Fibroblast of skin of back (primary cell): Measurements from ENCODE around the gene TOB1.
A peak's percentile ranks its signal among the peaks of the same experiment; 100 is the strongest.
"Not testable (repeated sequence)": the region's sequence is repeated elsewhere in the genome, so short reads cannot be mapped to it uniquely, and the experiment has no call there.

ENCODE experiments used
- DNase-seq: peaks from one replicate; pipeline ENCODE4 v3.0.0-alpha.2; 2013

Gene TOB1

DNA sequence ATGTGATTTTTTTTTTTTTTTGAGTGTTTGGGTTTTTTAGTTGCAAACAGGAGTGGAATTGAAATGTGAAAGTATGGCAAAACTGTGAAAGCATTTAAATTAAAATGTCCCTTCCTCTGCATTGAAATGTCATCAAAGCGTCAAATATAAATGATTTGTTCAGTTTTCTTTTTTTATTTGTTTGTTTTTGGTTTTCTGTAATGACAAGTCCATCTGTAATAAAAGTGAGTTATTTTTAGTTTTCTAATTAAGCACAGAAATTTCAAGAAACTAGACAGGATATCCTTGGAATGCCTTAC lies 1.9 kb upstream of the TOB1 start:
- DNase-seq: no peak

- DNase-seq: peak; percentile 90
Measured at GRCh38 chr17:50867363-50868139, 1.4 kb upstream of the TOB1 start.

DNA sequence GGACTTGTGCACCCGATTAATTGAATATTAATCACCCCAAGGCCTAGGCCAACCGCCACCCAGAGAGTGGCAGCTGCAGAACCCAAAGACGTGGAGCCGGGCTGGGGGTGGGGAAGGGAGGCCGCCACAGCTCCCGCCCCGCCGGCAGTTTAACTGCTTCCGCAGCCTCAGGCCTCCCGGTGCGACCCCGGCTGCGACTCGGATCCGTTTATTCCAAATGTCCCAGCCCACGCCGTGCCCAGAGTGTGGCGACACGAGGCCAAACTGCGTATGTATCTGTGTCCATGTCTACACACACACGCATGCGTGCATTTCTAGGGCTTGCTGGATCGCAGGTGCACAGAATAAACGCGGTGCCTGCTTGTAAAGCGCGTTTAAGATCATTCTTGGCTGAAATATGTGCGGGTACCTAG lies 802 bp upstream of the TOB1 start:
- DNase-seq: no peak

DNA sequence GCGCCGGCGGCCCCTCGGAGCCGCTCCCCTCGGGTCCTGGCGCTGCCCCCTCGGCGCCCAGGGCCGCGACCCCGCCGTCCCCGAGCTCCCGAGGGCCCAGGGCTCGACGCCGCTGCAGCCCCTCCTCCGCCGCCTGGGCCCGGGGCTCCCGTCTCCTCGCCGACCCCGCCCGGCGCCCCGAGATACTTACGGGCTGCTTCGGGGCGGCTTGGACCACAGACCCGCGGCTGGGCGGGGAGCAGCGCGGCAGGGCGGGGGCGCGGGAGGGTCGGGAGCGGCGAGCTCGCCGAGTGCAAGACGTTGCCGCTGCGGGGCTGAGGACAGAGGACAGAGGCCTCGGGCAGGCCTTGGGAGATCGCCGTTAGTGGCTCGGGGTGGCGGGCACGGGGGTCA lies 290 bp downstream of the TOB1 start:
- no peak for DNase-seq

- DNase-seq: peak; percentile 51
Measured at GRCh38 chr17:50865060-50865867, 890 bp downstream of the TOB1 start.

DNA sequence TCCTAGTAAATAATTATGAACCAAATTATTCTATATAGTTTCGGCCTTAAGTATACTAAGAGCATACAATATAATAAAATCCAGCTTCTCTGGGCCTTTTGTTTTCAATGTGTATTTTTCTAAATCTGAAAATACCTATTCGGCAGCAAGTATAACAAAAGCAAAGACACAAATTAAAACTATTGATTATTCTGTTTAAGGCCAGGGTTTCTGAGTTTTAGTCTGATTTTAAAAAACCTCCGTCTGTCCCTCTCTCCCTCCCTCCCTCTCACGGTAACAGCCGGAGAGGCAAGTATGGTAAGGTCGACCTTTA lies 1.5 kb downstream of the TOB1 start:
- DNase-seq: no peak

- DNase-seq: no peak
Measured at GRCh38 chr17:50863931-50864330, 2.2 kb downstream of the TOB1 start.

GRCh38 chr17:50863221-50863843 lies 2.8 kb downstream of the TOB1 start:
- DNase-seq: no peak

GRCh38 chr17:50861822-50862528 lies 4.2 kb downstream of the TOB1 start:
- DNase-seq: no peak

DNA sequence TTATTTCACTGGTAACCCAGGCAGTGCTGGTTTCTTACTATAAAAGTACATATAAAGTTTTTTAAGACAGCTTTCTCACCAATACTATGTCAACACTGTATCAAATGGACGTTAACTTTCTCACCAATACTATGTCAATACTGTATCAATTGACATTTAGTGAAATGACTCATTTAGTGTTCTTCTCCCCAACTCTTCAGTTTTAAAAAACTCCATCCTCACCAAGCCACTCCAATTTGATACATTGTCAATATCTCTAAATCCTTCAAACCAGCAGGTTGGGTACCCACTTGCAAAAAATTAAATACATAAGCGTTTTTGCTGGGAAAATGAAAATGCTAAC lies 4.8 kb downstream of the TOB1 start:
- no peak for DNase-seq

- not testable (repeated sequence) for DNase-seq
Measured at GRCh38 chr17:50859727-50860126, 6.4 kb downstream of the TOB1 start.

DNA sequence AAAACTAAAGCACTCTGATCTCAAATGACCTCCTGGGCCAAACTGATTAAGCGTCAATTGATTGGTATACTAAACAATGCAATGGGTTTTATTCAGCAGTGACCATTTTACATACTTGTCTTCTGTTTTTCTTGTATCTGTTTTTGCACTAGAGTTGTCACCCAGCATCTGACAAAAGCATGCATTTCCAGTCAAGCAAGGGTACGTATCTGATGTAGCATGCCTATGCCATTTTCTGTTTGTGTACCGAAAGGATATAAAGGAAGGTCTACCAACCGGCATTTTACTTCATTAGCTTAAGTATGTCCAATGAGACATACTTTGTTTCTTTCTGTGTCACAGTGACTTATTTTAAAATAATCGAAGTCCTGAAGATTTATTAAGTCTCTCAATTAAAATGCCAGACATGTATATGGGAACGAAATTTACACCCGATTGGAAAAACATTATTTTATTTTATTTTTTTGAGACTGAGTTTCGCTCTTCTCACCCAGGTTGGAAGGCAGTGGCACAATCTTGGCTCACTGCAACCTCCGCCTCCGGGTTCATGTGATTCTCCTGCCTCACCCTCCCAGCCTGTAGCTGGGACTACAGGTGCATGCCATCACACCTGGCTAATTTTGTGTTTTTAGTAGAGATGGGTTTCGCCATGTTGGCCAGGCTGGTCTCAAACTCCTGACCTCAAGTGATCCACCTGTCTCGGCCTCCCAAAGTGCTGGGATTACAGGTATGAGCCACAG lies 7.5 kb downstream of the TOB1 start:
- no peak for DNase-seq

DNA sequence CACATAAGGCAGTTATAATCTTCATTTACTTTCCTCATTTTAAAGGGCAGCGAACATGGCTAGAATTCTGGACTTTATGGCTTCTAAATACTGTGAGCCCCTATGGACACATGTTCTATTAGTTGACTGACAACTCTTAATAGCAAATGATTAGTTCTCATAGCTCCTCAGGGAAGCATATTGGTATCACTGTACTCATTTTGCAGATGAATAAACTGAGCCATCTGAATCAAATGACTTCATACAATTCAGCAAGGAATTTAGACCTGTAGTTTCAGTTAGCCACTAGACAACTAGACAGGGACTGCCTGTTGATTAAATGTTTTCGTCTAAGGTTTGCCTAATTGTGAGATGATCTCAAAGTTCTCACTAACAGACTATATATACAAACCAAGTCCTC lies 9.7 kb downstream of the TOB1 start:
- DNase-seq: no peak

DNA sequence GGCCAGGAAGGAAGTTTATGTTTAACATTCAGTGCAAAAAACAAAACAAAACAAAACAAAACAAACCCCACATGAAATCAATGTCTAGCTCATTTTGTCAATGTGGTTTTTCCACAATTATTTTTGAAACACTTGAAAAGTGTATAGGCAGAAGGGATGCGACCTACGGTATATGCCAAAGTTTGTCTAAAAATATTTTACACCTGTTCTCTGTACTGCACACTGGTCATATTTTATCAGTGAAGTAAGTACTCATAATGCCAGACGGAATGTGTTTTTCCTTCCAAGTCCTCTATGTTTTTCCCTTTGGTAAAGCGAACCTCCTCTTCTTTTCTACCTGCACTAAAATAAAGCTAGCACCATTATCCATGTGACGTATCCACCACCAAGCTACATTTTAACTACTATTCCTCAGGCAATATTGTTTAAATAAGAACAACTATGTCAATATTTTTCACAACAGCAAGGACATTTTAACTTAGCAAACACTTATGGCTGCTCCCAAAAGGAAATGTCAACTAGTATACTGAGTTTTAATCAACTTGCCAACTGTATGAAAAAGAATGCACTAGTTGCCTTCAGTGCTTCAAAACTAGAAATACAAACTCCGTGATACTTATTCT lies 10.3 kb downstream of the TOB1 start:
- DNase-seq: no peak

DNA sequence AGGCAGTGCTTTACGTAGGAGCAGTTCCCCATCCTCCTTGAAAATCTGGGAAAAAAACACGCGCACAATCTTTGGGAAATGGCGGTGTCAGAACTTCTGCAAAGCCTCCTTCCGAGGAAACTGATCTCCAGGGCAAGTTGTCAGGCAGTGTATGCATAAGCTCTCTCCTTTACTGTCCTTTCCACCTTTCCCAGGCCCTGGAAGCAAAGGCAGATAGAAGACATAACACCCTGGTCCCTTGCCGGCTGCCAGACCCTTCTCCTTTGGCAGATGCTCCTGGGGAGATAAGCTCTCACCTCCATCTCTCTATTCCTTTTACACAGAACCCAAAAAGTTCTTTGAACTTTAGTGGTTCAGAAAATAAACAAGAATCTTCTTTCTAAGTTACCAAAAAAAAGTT lies 12.4 kb downstream of the TOB1 start:
- no peak for DNase-seq

DNA sequence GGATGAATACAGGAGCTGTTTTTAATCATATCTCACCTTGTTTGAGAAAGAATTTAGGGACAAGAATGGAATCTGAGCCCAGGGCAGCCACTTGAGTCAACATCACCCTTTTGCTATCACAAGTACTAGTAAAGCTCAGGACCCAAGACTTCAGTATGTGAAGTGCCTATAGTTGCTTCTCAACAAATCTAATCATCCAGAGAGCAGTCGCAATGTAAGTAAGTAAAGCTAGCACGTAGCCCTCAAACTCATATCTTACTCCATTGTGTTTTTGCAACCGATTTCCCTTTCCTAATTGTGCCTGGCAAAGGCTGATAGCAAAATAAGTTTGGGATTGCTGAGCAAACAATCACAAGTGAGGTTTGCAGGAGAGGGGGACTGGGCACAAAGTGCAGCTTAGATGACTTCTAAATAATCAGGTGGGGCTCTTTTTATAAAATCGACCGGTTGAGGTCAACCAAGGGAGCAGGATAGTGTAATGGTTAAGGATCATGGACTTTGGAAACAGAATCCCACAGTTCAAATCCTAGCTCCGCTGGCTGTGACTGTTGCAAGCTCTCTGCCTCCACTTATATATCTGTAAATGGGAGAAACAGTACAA lies 13.0 kb downstream of the TOB1 start:
- DNase-seq: no peak

DNA sequence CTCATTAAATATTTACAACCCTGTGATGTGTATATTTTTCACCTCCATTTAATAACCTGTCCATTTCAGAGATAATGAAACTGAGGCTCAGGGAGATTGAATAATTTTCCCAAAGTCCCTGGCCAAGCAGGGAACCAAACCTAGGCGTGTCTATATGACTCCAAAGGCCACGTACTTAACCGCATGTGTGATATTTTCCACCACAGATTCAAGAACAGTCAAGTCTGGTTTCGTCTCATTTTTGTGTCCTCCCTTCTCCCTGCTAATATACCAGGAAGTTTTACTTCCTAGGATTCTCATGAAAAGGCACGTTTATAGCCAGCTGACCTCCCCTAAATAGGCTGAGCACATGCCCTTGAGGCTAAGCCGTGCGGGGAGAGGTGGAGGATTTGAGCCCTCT lies 15.5 kb downstream of the TOB1 start:
- no peak for DNase-seq

GRCh38 chr17:50848711-50849110 lies 17.4 kb downstream of the TOB1 start:
- DNase-seq: no peak

DNA sequence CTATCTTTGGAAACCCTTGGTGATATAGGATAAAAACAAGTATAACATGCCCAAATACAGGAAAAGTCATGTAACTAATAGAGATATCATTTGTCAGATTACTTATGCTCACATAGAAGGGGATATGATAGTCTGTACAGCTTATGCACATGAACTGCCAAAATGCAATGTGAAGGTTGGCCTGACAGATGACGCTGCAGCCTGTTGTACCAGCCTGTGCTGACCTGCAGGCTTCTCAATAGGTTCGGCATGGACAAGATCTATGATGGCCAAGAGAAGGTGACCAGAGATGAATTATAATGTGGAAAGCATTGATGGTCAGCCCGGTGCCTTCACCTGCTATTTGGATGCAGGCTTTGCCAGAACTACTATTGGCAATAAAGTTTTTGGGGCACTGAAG lies 18.1 kb downstream of the TOB1 start:
- no peak for DNase-seq

DNA sequence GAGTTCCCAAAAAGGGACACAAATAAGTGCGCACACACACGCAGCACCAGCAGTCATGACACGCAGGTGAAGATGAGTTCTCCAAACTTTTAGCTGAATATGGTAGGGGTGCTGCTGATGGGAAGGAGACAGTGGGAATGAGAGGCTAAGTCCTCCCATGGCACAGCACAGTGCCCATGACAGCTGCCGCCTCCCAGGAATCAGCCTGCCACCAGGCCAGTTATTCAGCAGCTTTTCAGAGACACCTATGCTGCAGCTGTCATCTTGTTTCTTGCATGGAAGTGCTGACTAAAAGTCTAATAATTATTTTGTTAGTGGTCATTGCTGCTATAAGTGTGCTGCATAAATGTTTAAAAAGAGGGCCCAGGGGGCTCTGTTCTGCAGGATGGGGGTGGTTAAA lies 18.6 kb downstream of the TOB1 start:
- no peak for DNase-seq

DNA sequence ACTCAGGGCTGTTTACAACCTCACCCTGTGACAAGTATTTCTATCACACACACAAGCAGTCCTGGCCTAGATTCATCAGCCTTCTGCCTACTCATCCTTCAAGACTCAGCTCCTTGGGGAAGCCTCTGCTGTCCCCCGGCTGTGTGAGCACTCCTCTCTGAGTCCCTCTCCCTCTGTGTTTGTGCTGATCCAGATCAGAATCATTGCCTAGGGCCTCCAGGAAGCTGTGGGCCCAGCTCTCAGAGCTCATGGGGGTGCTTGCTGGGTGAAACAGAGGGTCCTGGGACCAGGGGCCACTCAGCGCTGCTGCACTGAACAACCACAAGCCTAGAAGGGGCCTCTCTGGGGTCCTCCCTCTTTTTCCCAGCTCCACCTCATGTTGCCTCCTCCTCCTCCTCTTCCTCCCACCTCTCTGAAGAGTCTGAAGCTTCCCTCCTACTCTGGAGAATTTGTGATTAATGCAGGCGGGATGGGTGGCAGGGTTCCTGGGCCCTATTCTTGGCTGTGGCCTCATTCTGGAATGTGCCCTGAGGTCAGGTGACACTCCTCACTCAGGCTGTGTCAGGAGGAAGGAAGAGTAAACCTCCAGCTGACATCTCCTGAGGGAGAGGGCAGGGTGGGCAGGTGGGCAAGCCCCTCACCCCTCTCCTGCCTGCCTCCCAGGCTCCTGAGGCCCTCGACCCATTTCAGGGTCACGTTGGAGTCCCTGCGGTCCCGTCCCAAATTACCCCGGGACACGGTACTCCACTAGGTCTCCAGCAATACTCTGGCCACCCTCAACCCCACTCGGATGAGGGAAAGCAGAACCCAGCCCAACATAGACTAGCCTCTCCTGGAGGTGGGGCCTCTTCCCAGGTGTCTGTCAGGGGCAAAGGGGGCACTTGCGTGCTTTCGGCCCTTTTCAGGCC lies 20.7 kb downstream of the TOB1 start:
- peak; percentile 53 for DNase-seq
